GM12878 (cell line): Measurements from ENCODE around the gene DLG2. TPM values are rescaled to one million over a fixed set of nuclear protein-coding genes. Genes with fewer than 3 reads are reported as not detected.

Source experiments
- ATAC-seq: fragments of 200-7000 bp; cut with Tn5 transposase; 3 replicates; pipeline ENCODE4 v1.9.1; 2020; ENCODE audit warnings: mild to moderate bottlenecking, moderate library complexity
- BruUV-seq: library from RNA; stranded (reverse); fragments of 400-500 nt; replicated peaks from 2 replicates; lab custom pipeline; 2021; lab: Mats Ljungman, UMichigan
- CTCF ChIA-PET: fragments of 300-600 bp; sonication (Branson Sonifier 250); formaldehyde crosslinking; extraction: SDS; loops from one replicate; lab custom pipeline; 2021; ENCODE audit warnings: inconsistent platforms; lab: Yijun Ruan, JAX
- POLR2A ChIA-PET: fragments of 350-600 bp; formaldehyde crosslinking; extraction: SDS; loops from one replicate; lab custom pipeline; 2021; ENCODE audit warnings: inconsistent platforms; lab: Charles Lee
- RAD21 ChIA-PET: fragments of 300-600 bp; sonication (Branson Sonifier 250); formaldehyde crosslinking; loops from one replicate; lab custom pipeline; 2023; ENCODE audit warnings: antibody characterized with exemption; ENCODE audit not compliant: unreplicated experiment; lab: Charles Lee
- SMC1A ChIA-PET: fragments of 300-600 bp; sonication (Branson Sonifier 250); formaldehyde crosslinking; loops from one replicate; lab custom pipeline; 2023; ENCODE audit not compliant: unreplicated experiment, uncharacterized antibody; lab: Charles Lee
- DNase-seq: peaks from one replicate; pipeline ENCODE4 v3.0.0-alpha.2; 2011; ENCODE audit warnings: low read depth, low spot score
- FAIRE-seq: peaks from 3 replicates; lab custom pipeline; 2011; peaks lifted over from hg19 to GRCh38; lab: Jason Lieb, UNC
- H2AFZ ChIP-seq: 2 replicates; pipeline ENCODE4 v1.6.0; 2011; ENCODE audit warnings: low read depth, low read length, control low read depth; ENCODE audit not compliant: control insufficient read depth
- H3K27ac ChIP-seq: 2 replicates; pipeline ENCODE4 v1.5.1; 2011; ENCODE audit warnings: control low read depth; ENCODE audit not compliant: control insufficient read depth, insufficient read depth
- H3K27me3 ChIP-seq, 2 experiments: replicated peaks in 1 of 2; 2 replicates each; pipeline versions ENCODE4 v1.6.0 to v1.6.1; 2011; ENCODE audit warnings: low read length in 1 of 2; ENCODE audit not compliant: control insufficient read depth in 2 of 2, insufficient read depth in 2 of 2
- H3K36me3 ChIP-seq, 2 experiments: 2 replicates each; pipeline ENCODE4 v1.5.1; 2011; ENCODE audit warnings: low read length in 1 of 2; ENCODE audit not compliant: control insufficient read depth in 2 of 2, insufficient read depth in 2 of 2
- H3K4me1 ChIP-seq: 2 replicates; pipeline ENCODE4 v1.6.1; 2011; ENCODE audit warnings: mild to moderate bottlenecking, low read length, moderate library complexity, mixed read lengths; ENCODE audit not compliant: control insufficient read depth, insufficient read depth
- H3K4me2 ChIP-seq: 2 replicates; pipeline ENCODE4 v1.6.0; 2011; ENCODE audit warnings: control low read depth; ENCODE audit not compliant: control insufficient read depth, insufficient read depth
- H3K4me3 ChIP-seq: fragments of 200-600 bp; sonication (generic); 2 replicates; pipeline ENCODE4 v1.5.1; 2016
- H3K79me2 ChIP-seq: 2 replicates; pipeline ENCODE4 v1.6.0; 2011; ENCODE audit warnings: low read length; ENCODE audit not compliant: control insufficient read depth, insufficient read depth
- H3K9ac ChIP-seq: 2 replicates; pipeline ENCODE4 v1.8.0; 2011; ENCODE audit warnings: low read length, control low read depth, mixed read lengths; ENCODE audit not compliant: control insufficient read depth, insufficient read depth
- H3K9me3 ChIP-seq: replicated peaks from 3 replicates; pipeline ENCODE4 v1.5.1; 2011; ENCODE audit warnings: mild to moderate bottlenecking, low read length; ENCODE audit not compliant: control insufficient read depth, insufficient read depth
- H4K20me1 ChIP-seq: 2 replicates; pipeline ENCODE4 v1.6.0; 2011; ENCODE audit not compliant: control insufficient read depth, insufficient read depth
- CHD4 ChIP-seq: fragments of 200-600 bp; sonication (generic); IDR thresholded peaks from 2 replicates; pipeline ENCODE4 v1.6.1; 2016; ENCODE audit warnings: mild to moderate bottlenecking
- NFYA ChIP-seq: IDR thresholded peaks from 2 replicates; pipeline ENCODE4 v1.6.1; 2011; ENCODE audit warnings: low read depth, mild to moderate bottlenecking, low read length, improper control_type of control experiment, borderline replicate concordance
- NR2C1 ChIP-seq: fragments of 450-650 bp; IDR thresholded peaks from 2 replicates; pipeline ENCODE4 v1.6.1; 2017; ENCODE audit warnings: antibody characterized with exemption, mild to moderate bottlenecking, moderate library complexity
- NR2C2 ChIP-seq: IDR thresholded peaks from 2 replicates; pipeline ENCODE4 v1.6.1; 2011; ENCODE audit warnings: borderline replicate concordance, low read depth; ENCODE audit not compliant: control insufficient read depth, insufficient read length
- SUZ12 ChIP-seq: fragments of 200-600 bp; sonication (generic); IDR thresholded peaks from one replicate; pipeline ENCODE4 v1.6.1; 2018; ENCODE audit warnings: antibody characterized with exemption, mild to moderate bottlenecking; ENCODE audit not compliant: unreplicated experiment
- WGBS: methylation state at CpG from one replicate; pipeline ENCODE4 v1.1.6; 2016; ENCODE audit warnings: low lambda C conversion rate; ENCODE audit not compliant: insufficient replicate concordance, insufficient coverage; ENCODE audit errors: missing lambda C conversion rate; 5-methylcytosine and 5-hydroxymethylcytosine counted together
- in situ Hi-C: fragments of 300-500 bp; cut with MboI; formaldehyde crosslinking; loops from 9 replicates; pipeline ENCODE4 v1.14.3; 2018; ENCODE audit warnings: mixed read lengths
- intact Hi-C: fragments of 100-400 bp; cut with micrococcal nuclease; formaldehyde crosslinking; loops from one replicate; pipeline ENCODE4 v1.14.2; 2022; ENCODE audit not compliant: unreplicated experiment
- polyA plus RNA-seq, 11 experiments: library from polyadenylated mRNA; depleted of rRNA in 4 of 11; unstranded in 6 of 11; stranded (reverse) in 5 of 11; fragments of >200 nt; fragmentation: Nextera tagmentation in 4 of 11; fragmentation: Illumina TruSeq in 1 of 11; extraction: Ambion mirVana in 4 of 11; extraction: Trizol in 1 of 11; gene quantifications; 1 replicate in 1 of 11; 2 replicates in 10 of 11; pipeline versions ENCODE4 v1.2.1 to v1.2.3, GENCODE V29; 2011 to 2016; ENCODE audit warnings: inconsistent platforms in 2 of 11, missing spikeins in 2 of 11, low read depth in 1 of 11
- total RNA-seq, 4 experiments: library from RNA; depleted of rRNA in 3 of 4; stranded (reverse); fragments of >200 nt in 3 of 4; fragmentation: Illumina TruSeq in 1 of 4; extraction: Trizol in 1 of 4; gene quantifications; 2 replicates each; pipeline versions ENCODE4 v1.2.1 to v1.2.3, GENCODE V29; 2013 to 2021
- TF ChIP-seq, protein P1 (sequence below): IDR thresholded peaks from 2 replicates; pipeline ENCODE4 v1.6.1; 2012; ENCODE audit warnings: low read depth, low read length, improper control_type of control experiment

The DLG2 gene
- total and polyA plus RNA-seq, 10 of the 15 experiments (the other 5 are each of a cell fraction or from before 2014, with no cell fraction given), result 0.09 to 0.98 (median 0.35) TPM

DNA sequence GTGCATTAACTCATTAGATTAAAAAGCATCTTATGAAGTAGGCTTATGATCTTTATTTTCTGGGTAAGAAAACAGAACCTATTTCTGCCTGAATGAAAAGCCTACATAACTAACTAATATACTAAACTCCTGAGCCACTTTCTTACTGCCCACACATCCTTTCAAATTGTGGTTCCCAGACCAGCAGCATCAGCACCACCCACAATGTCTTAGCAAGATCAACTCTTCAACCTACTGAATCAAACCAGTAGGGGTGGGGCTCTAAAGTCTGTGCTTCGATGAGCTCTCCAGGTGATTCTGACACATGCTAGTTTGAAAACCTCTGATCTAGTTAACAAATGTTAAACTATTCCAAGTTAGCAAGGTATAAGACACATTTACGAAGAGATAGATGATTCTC is 462.4 kb downstream of the DLG2 start:
- Histone ChIP-seq H3K9ac (no peak overlapping the region), H3K4me3 (no peak overlapping the region)
- BruUV-seq, result no TSS peak
- FAIRE-seq (no peak), ATAC-seq (no peak)
- 32% methylated on average over 2 of the region's 2 CpGs for WGBS
- TF ChIP-seq SUZ12 (no peak), NR2C1 (no peak), NFYA (no peak), CHD4 (no peak), NR2C2 (no peak)
- TF ChIP-seq, protein P1, sequence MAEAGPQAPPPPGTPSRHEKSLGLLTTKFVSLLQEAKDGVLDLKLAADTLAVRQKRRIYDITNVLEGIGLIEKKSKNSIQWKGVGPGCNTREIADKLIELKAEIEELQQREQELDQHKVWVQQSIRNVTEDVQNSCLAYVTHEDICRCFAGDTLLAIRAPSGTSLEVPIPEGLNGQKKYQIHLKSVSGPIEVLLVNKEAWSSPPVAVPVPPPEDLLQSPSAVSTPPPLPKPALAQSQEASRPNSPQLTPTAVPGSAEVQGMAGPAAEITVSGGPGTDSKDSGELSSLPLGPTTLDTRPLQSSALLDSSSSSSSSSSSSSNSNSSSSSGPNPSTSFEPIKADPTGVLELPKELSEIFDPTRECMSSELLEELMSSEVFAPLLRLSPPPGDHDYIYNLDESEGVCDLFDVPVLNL, result no peak
- TF ChIP-seq, all 136 proteins: peak for 0
- in situ Hi-C loops, result no loop called here
- ChIA-PET CTCF (interaction anchor here (0.8 to 1.4 kb wide), 3 partner anchors 13 to 78 kb away, joined by 3 to 4 read pairs (median 3); no protein-coding TSS in a partner anchor), SMC1A (interaction anchor here (0.7 to 2.2 kb wide), 4 partner anchors 15 to 384 kb away, joined by 3 to 6 read pairs (median 4); no protein-coding TSS in a partner anchor), POLR2A (no interaction called here), RAD21 (interaction anchor here (1.5 to 1.7 kb wide), 2 partner anchors 309 to 384 kb away, joined by 3 to 7 read pairs; no protein-coding TSS in a partner anchor)
- H3K4me2 ChIP-seq, result no peak overlapping the region
- H3K27ac ChIP-seq, result no peak overlapping the region
- no peaks in the 10 kb centered on the region for H3K36me3 ChIP-seq
- no peaks in the 10 kb centered on the region for H3K27me3 ChIP-seq
- no peaks in the 10 kb centered on the region for H3K4me1 ChIP-seq
- no peak for DNase-seq
- intact Hi-C loops, result no loop called here
- H3K9me3 ChIP-seq, result no peaks in the 10 kb centered on the region
- H2AFZ ChIP-seq, result no peak overlapping the region
- no peaks in the 10 kb centered on the region for H4K20me1 ChIP-seq
- no peaks in the 10 kb centered on the region for H3K79me2 ChIP-seq
